HG03025 (cell line): ENCODE data around the gene NECAB3.

Source experiments
- ATAC-seq: cut with Tn5 transposase; IDR thresholded peaks from one replicate; pipeline ENCODE4 v1.9.1; 2021; ENCODE audit warnings: mild to moderate bottlenecking, moderate library complexity; ENCODE audit not compliant: unreplicated experiment, low FRiP score

Gene NECAB3

GRCh38 chr20:33666293-33667244 is 7.7 kb downstream of the NECAB3 start, which contains the start of gene ACTL10:
TSS of gene ACTL10 (plus strand) at chr20:33666943. CDS start at chr20:33667498, 555 bp downstream.
- ATAC-seq, result peak; percentile 65

- ATAC-seq, result no peak
These were observed 9.5 kb downstream of the NECAB3 start for GRCh38 chr20:33664762-33665144.

- no peak for ATAC-seq
These were observed 10.0 kb downstream of the NECAB3 start for GRCh38 chr20:33664085-33664761.

GRCh38 chr20:33663161-33664084 is 10.8 kb downstream of the NECAB3 start:
- ATAC-seq, result no peak

GRCh38 chr20:33662172-33662571 is 12.1 kb downstream of the NECAB3 start, which contains the start of gene C20orf144:
TSS of gene C20orf144 (plus strand) at chr20:33662327. CDS start at chr20:33662346, 19 bp downstream.
- ATAC-seq, result no peak

GRCh38 chr20:33660685-33661058 is 13.6 kb downstream of the NECAB3 start:
- no peak for ATAC-seq

GRCh38 chr20:33660035-33660684 is 14.1 kb downstream of the NECAB3 start:
- no peak for ATAC-seq

- no peak for ATAC-seq
These were observed 14.7 kb downstream of the NECAB3 start for GRCh38 chr20:33659341-33660034.

GRCh38 chr20:33658929-33659328 is 15.3 kb downstream of the NECAB3 start:
- ATAC-seq, result no peak

GRCh38 chr20:33658510-33658909 is 15.7 kb downstream of the NECAB3 start:
- no peak for ATAC-seq

GRCh38 chr20:33657704-33658095 is 16.5 kb downstream of the NECAB3 start:
- no peak for ATAC-seq

- no peak for ATAC-seq
These were observed 17.2 kb downstream of the NECAB3 start for GRCh38 chr20:33656783-33657703.

GRCh38 chr20:33656010-33656782 is 18.0 kb downstream of the NECAB3 start:
- ATAC-seq, result no peak

GRCh38 chr20:33655164-33655563 is 19.1 kb downstream of the NECAB3 start:
- ATAC-seq, result no peak

GRCh38 chr20:33654680-33655161 is 19.5 kb downstream of the NECAB3 start:
- no peak for ATAC-seq

GRCh38 chr20:33653900-33654596 is 20.2 kb downstream of the NECAB3 start:
- no peak for ATAC-seq
